Peyer's patch (tissue), 4 donors: ENCODE data around the gene DYRK1A.
A peak's percentile ranks its signal among the peaks of the same experiment; 100 is the strongest.

Source experiments
- CTCF ChIP-seq, 6 experiments: fragments of 450-650 bp in 4 of 6; fragments of 200-600 bp in 2 of 6; sonication (generic) in 1 of 6; IDR thresholded peaks; one replicate each; pipeline ENCODE4 v1.5.1; 2017 to 2019; ENCODE audit warnings: antibody characterized with exemption in 6 of 6, mild to moderate bottlenecking in 3 of 6, moderate library complexity in 1 of 6
- POLR2A ChIP-seq, 2 donors: fragments of 450-650 bp; IDR thresholded peaks; one replicate each; pipeline ENCODE4 v1.5.1; 2017; ENCODE audit warnings: antibody characterized with exemption in 2 of 2, mild to moderate bottlenecking in 2 of 2, moderate library complexity in 2 of 2

GRCh38 chr21:37369307-37369854, 2.8 kb downstream of the DYRK1A start:
- TF ChIP-seq CTCF (IDR thresholded peaks at IDR 0.05) (peak in 1 of 6 experiments; percentile 12), POLR2A (IDR thresholded peaks at IDR 0.05) (no peak)
